ENCODE results near the gene SFTPA1. TPM values are rescaled to one million over a fixed set of nuclear protein-coding genes. Genes with fewer than 3 reads are reported as not detected.

The SFTPA1 gene
- total RNA-seq, 1 experiment from 2014 or later = not detected

DNA sequence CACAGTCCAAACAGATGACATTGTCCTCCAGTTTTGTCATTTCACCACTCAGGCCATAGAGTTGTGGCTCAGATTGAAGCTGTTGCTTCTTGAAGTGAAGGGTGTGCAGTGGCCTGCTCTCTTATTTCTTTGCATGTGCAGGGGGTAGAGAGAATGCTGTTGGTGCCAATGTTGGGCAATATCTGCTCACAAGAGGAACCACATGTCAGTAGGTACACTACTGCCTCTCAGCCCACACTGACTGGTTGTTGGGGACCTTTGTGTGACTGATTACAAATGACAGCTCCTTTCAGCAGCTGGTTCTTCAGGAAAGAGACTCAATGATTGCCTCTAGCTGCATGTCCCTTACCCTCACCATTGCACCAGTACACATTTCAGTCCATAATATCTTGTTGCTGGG, 21.9 kb upstream of the SFTPA1 start:
- Histone ChIP-seq H3K14ac (ENCODE audit: insufficient read depth, low read length) (no peak overlapping the region), H3K18ac (ENCODE audit: insufficient read length, low read depth, low read length) (no peak overlapping the region), H3T11ph (ENCODE audit: low read length) (no peak overlapping the region), H3K23me2 (ENCODE audit: insufficient read length, low read depth, low read length, poor library complexity, severe bottlenecking) (no peaks in the 10 kb centered on the region), H3K27me3 (ENCODE audit: insufficient read depth, low read length) (no peaks in the 10 kb centered on the region), H3K23ac (ENCODE audit: insufficient read length, low read depth, low read length) (no peak overlapping the region), H4K20me1 (ENCODE audit: control insufficient read depth, insufficient read depth, insufficient read length) (no peaks in the 10 kb centered on the region), H2BK5ac (ENCODE audit: insufficient read length, low read length) (no peak overlapping the region), H2BK20ac (ENCODE audit: low read depth, low read length, poor library complexity, severe bottlenecking) (no peak overlapping the region), H2BK15ac (ENCODE audit: low read depth, low read length) (no peak overlapping the region), H3K9ac (ENCODE audit: extremely low read depth, insufficient read length, low read length) (no peak overlapping the region), H2AFZ (ENCODE audit: low read length) (no peak overlapping the region), H3K79me1 (ENCODE audit: insufficient read depth, low read depth, low read length, poor library complexity, severe bottlenecking) (no peaks in the 10 kb centered on the region), H3K79me2 (ENCODE audit: insufficient read depth, low read length) (no peaks in the 10 kb centered on the region), H2BK120ac (ENCODE audit: low read depth, low read length, poor library complexity, severe bottlenecking) (no peak overlapping the region), H3K4me2 (ENCODE audit: insufficient read depth, insufficient read length, low read length) (no peak overlapping the region), H2AK5ac (ENCODE audit: insufficient read length, low read length) (no peak overlapping the region), H4K91ac (ENCODE audit: insufficient read length, low read depth, low read length) (no peak overlapping the region), H4K5ac (ENCODE audit: insufficient read length, low read depth, low read length) (no peak overlapping the region), H3K27ac (ENCODE audit: insufficient read length, low read depth, low read length) (no peak overlapping the region), H3K4ac (ENCODE audit: low read depth, low read length) (no peak overlapping the region), H2BK12ac (ENCODE audit: insufficient read length, low read depth, low read length) (no peak overlapping the region), H4K8ac (replicated peaks; ENCODE audit: insufficient read length, low read depth, low read length) (no peak overlapping the region), H3K9me3 (ENCODE audit: control insufficient read depth, low read depth, low read length) (no peaks in the 10 kb centered on the region), H3K56ac (ENCODE audit: insufficient read length, low read depth, low read length) (no peak overlapping the region), H3K4me1 (ENCODE audit: insufficient read depth, low read length) (no peaks in the 10 kb centered on the region)
- TF ChIP-seq, protein P1, sequence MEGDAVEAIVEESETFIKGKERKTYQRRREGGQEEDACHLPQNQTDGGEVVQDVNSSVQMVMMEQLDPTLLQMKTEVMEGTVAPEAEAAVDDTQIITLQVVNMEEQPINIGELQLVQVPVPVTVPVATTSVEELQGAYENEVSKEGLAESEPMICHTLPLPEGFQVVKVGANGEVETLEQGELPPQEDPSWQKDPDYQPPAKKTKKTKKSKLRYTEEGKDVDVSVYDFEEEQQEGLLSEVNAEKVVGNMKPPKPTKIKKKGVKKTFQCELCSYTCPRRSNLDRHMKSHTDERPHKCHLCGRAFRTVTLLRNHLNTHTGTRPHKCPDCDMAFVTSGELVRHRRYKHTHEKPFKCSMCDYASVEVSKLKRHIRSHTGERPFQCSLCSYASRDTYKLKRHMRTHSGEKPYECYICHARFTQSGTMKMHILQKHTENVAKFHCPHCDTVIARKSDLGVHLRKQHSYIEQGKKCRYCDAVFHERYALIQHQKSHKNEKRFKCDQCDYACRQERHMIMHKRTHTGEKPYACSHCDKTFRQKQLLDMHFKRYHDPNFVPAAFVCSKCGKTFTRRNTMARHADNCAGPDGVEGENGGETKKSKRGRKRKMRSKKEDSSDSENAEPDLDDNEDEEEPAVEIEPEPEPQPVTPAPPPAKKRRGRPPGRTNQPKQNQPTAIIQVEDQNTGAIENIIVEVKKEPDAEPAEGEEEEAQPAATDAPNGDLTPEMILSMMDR (conservative IDR thresholded peaks at IDR 0.05) = no peak
- Mint-ChIP-seq H3K27ac (no peak overlapping the region), H3K4me1 (no peaks in the 10 kb centered on the region), H3K4me3 (no peak overlapping the region), H3K27me3 (ENCODE audit: low read depth) (peaks cover 34% of the 10 kb centered on the region), H3K36me3 (ENCODE audit: insufficient read depth in 1 of 3, low read depth in 3 of 3) (no peaks in the 10 kb centered on the region), H3K9me3 (no peaks in the 10 kb centered on the region; a peak in 2 of 5 replicates)
- no peak for DNase-seq
